ENCODE measurements around the gene SLC12A9. TPM values are rescaled to one million over a fixed set of nuclear protein-coding genes. Genes with fewer than 3 reads are reported as not detected.
"Not testable (repeated sequence)": the region's sequence is repeated elsewhere in the genome, so short reads cannot be mapped to it uniquely, and the experiment has no call there.

SLC12A9 gene
- total RNA-seq, 1 experiment from 2014 or later, result 23.0 TPM

DNA sequence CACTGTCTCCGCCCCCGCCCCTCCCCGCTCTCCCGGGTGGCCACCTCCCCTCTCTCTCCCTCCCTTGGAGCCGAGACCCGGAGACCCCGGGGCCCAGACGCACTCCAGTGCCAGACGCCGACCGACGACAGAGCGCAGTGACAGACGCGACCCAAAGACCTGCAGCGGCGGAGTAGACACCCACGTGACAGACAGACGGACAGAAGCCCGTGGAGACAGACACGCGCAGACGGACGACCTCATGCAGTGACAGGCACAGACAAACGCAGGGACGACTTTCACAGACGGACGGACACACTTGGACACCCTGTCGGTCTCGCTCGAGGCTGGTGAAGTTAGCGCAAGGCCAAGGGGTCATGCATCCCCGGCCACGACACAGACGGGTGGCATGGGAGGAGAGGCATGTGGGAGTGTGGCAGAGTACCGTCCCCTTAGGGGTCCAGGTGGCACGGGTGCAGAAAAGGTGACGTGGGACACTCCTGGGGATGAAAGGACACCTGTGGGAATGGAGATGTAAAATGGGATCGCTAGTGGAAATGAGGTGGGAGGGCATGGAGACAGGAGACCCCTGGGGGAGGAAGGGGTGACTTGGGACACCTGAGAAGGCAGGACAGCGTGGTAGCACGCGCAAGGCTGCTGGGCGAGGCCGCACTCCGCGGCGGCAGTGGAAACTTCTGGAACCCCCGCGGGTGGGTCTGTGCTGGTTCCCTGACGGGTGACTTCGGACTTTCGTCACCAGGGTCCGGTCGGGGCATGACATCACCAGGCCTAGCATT, 43.6 kb downstream of the SLC12A9 start:
- no peak for DNase-seq (ENCODE audit: low read depth)

- DNase-seq (ENCODE audit: low read depth), result no peak
These were observed 44.5 kb downstream of the SLC12A9 start for GRCh38 chr7:100896732-100897608.

- no peak for DNase-seq (ENCODE audit: low read depth)
These were observed 45.4 kb downstream of the SLC12A9 start for GRCh38 chr7:100897772-100898454.

DNA sequence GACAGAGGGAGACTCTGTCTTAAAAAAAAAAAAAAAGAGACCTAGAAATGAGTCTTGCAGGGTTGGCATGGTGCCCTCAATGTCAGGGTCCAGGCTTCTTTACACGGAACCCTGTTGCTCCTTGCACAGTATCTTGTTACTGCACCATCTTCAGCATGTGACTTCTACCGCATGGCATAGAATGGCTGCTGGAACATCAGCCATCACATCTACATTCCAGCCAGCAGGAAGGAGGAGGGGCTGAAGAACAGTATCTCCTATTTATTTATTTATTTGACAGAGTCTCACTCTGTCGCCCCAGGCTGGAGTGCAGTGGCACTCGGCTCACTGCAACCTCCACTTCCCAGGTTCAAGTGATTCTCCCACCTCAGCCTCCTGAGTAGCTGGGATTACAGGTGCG, 46.9 kb downstream of the SLC12A9 start:
- no peak for DNase-seq (ENCODE audit: low read depth)

GRCh38 chr7:100900978-100901377, 48.5 kb downstream of the SLC12A9 start:
- DNase-seq (ENCODE audit: low read depth), result no peak

DNA sequence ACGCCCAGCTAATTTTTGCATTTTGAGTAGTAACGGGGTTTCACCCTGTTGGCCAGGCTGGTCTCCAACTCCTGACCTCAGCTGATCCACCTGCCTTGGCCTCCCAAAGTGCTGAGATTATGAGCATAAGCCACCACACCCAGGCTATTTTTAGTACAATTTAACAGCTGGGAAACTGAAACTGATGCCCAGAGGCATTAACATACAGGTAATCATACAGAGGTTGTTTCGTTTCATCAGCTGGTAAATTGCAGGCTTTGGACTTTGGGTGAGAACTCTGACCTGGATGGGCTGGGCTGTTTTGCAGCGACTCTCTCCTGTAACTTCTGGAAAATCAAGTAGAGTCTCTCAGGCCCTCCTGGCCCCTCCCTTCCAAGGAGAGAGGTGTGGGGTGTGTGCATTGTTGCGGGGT, 49.4 kb downstream of the SLC12A9 start:
- DNase-seq (ENCODE audit: low read depth), result no peak

DNA sequence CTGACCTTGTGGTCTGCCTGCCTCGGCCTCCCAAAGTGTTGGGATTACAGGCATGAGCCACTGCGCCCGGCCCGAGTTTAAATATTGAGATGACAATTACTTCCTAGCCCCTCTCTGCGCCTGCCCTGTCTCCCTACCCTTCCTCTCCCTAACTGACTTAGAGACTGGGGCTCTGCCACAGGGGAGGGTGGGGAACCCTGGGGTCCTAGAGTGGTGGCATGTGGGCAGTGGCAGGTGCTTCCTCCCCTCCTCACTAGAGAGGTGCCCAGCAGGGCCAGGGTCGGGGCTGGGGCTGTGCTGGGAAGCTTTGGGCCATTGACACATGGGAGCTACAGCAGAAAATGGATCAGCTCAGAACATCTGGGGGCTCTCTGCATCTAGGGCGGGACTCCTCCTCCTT, 50.1 kb downstream of the SLC12A9 start:
- no peak for DNase-seq (ENCODE audit: low read depth)

DNA sequence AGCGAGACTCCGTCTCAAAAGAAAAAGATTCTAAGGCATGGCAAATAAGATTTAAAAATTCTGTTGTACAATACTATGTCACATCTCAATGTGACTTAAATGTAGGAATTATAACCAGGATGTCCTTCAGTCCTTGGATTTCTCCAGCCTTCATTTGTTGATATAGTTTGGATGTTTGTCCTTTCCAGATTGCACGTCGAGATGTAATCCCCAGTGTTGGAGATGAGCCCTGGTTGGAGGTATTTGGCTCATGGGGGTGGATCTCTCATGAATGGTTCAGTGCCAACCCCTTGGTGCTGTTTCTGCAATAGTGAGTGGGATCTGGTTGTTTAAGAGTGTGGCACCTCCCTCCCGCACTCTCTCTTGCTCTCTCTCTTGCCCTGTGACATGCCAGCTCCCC, 56.0 kb downstream of the SLC12A9 start:
- DNase-seq (ENCODE audit: low read depth), result no peak

DNA sequence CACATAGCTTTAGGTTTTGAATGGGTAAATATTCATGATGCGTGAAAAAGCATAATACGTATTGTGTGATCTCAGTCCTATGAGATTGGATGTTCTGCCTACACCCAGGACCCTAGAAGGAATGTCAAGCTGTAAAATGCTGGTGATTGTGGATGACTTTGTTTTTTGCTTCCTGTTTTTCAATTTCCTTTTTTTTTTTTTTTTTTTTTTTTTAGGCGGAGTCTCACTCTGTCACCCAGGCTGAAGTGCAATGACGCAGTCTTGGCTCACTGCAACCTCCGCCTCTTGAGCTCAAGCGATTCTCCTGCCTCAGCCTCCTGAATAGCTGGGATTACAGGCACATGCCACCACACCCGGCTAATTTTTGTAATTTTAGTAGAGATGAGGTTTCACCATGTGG, 57.9 kb downstream of the SLC12A9 start:
- not testable (repeated sequence) for DNase-seq (ENCODE audit: low read depth)

GRCh38 chr7:100911484-100911883, 59.0 kb downstream of the SLC12A9 start:
- no peak for DNase-seq (ENCODE audit: low read depth)

GRCh38 chr7:100914208-100914878, 61.8 kb downstream of the SLC12A9 start:
- no peak for DNase-seq (ENCODE audit: low read depth)

DNA sequence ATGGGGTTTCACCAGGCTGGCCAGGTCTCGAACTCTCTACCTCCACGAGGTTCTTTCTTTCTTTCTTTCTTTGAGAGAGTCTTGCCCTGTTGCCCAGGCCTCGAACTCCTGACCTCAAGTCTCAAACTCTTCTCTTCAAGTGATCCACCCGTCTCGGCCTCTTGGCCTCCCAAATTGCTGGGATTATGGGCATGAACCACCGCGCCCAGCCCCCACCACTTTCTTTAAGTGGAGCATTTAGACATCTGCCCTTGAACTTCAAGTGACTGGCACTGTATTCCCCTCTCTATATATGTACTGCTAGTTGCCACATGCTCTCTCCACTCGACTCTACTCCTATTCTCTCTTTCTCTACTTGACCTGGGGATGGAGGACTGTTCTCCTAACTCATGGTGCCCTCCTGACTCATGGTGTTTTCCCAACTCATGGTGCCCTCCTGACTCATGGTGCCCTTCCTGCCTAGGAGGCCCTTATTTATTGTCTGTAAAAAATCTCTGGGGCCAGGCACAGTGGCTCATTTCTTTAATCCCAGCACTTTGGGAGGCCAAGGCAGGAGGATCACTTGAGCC, 62.5 kb downstream of the SLC12A9 start:
- peak; percentile 28 for DNase-seq (ENCODE audit: low read depth)

Other genes starting within 250 kb of the SLC12A9 start
- gene MOSPD3, start 240.2 kb upstream of the SLC12A9 start, total RNA-seq (2014; rRNA removed), result 15.8 and 21.5 TPM in 2 replicates
- 1.3 TPM in 2 replicates for gene TFR2, start 211.2 kb upstream of the SLC12A9 start, total RNA-seq (2014; rRNA removed)
- gene ACTL6B, start 196.3 kb upstream of the SLC12A9 start, total RNA-seq (2014; rRNA removed), result not detected in 2 replicates
- gene GNB2, start 179.0 kb upstream of the SLC12A9 start, total RNA-seq (2014; rRNA removed), result 176 and 205 TPM in 2 replicates
- gene GIGYF1, start 158.5 kb upstream of the SLC12A9 start, total RNA-seq (2014; rRNA removed), result 23.3 and 28.0 TPM in 2 replicates
- 66.3 and 68.8 TPM in 2 replicates for gene POP7, start 146.6 kb upstream of the SLC12A9 start, total RNA-seq (2014; rRNA removed)
- 0.11 TPM in 1 of 2 replicates, not detected in the other for gene EPO, start 132.2 kb upstream of the SLC12A9 start, total RNA-seq (2014; rRNA removed)
- not detected in 2 replicates for gene ZAN, start 119.1 kb upstream of the SLC12A9 start, total RNA-seq (2014; rRNA removed)
- gene EPHB4, start 25.2 kb upstream of the SLC12A9 start, total RNA-seq (2014; rRNA removed), result 84.2 and 92.0 TPM in 2 replicates
- 224 and 232 TPM in 2 replicates for gene TRIP6, start 14.7 kb downstream of the SLC12A9 start, total RNA-seq (2014; rRNA removed)
- gene SRRT, start 22.4 kb downstream of the SLC12A9 start, total RNA-seq (2014; rRNA removed), result 105 and 121 TPM in 2 replicates
- 6.7 and 7.6 TPM in 2 replicates for gene UFSP1, start 37.0 kb downstream of the SLC12A9 start, total RNA-seq (2014; rRNA removed)
- 0.46 TPM in 1 of 2 replicates, not detected in the other for gene ACHE, start 43.2 kb downstream of the SLC12A9 start, total RNA-seq (2014; rRNA removed)
- not detected in 2 replicates for gene MUC3A, start 96.8 kb downstream of the SLC12A9 start, total RNA-seq (2014; rRNA removed)
- 2.1 and 2.8 TPM in 2 replicates for gene MUC12, start 116.9 kb downstream of the SLC12A9 start, total RNA-seq (2014; rRNA removed)
- not detected in 2 replicates for gene MUC17, start 167.4 kb downstream of the SLC12A9 start, total RNA-seq (2014; rRNA removed)
- 14.5 and 16.2 TPM in 2 replicates for gene TRIM56, start 232.8 kb downstream of the SLC12A9 start, total RNA-seq (2014; rRNA removed)